CD4-positive, alpha-beta T cell treated with Interleukin-4 for 4 hours (primary cell): ENCODE measurements around the gene CTNNA2.

ENCODE experiments used
- DNase-seq: peaks from one replicate; pipeline ENCODE4 v3.0.0-alpha.2; 2020

Gene CTNNA2

DNA sequence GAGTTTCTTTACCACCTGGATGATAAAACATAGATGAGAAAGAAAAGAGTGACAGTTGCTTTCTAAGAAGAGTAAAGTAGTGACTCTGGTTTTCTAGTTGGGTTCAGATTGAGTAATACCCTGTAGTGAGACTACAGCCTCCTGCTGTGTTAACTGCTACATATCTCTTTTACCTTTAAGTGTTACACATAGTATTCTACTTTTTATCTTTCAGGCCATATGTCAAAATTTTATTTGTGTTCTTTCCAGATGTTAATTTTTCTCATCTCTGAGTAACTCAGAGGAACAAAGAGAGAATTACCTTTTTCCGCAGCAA, 348.2 kb downstream of the CTNNA2 start:
- DNase-seq: no peak

DNA sequence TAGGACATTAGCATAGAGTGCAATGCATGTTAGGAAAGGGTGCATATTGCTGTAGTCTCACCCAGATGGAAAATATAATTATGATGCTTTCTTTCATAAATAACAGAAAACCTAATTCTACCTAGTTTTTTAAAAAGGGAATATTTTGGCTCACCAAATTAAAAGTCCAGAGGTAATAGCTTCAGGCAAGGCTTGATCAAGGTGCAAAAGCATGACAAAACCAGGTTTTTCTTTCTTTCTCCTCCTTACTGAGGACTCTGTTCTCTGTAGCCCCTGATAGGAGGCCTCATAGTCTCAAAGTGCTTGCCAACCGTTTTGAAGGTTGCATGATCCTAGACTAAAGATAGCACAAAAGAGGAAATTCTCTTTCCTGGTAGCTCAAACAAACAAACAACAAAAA, 349.9 kb downstream of the CTNNA2 start:
- DNase-seq: no peak

DNA sequence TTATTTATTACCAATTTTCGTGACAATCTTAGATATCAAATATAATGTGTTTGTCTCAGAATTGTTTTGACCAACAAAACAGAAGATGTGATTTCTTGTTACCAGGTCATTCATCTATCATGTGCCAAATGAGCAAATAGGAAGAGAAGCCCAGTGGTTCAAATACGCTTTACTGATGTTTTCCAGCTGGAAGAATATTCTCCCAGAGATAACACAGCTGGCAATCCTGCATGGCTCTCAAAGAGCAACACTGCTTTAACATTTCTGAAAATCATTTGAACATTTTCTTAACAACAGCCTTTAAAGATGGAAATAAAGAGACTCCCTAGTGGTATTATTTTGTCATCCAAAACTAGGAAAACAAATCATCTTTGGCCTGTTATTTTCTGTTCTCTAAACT, 359.8 kb downstream of the CTNNA2 start:
- no peak for DNase-seq

DNA sequence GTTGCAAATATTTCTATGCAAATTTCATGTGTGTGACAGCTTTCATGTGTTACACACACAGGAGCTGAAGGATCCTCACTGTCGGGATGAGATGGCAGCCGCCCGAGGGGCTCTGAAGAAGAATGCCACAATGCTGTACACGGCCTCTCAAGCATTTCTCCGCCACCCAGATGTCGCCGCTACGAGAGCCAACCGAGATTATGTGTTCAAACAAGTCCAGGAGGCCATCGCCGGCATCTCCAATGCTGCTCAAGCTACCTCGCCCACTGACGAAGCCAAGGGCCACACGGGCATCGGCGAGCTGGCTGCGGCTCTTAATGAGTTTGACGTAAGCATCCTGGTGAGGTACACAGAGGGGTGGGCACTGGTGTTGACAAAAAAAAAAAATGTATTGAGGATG, 361.2 kb downstream of the CTNNA2 start:
- no peak for DNase-seq

DNA sequence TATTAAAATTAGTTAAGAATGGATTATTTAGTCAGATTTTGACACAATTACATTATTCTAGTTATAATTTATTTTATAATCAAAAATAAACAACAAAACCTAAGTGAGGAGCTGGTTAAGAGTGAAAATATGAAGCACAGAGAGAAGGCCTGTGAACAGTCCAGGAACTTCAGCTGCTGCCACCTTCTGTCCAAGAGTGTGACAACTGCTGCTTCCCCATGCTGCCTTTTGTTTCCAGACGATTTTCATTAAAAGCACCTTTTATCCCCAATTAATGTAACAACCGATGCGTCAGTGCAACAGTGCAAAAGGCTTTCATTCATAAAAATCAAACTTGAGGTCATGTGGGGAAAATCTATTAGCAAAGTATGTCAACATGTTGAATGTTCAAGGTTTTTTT, 363.6 kb downstream of the CTNNA2 start:
- no peak for DNase-seq

DNA sequence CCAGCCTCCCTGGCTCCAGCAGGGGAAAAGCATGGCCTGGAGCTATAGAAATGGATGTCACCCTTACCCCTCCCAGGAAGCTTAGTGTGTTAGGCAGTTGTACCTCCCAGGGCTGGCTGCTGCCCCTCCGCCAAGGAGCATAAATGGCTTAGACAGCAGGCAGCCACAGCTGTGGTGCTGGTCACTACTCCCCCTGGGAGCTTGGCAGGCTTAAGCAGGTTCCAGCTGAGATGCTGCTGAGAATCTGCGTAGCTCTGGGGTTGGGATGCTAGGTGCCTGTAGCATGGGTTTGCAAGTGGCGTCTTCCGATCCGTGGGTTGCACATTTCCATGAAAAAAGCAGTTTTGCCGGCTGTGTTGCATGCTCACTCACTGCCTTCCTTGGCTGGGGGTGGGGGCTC, 369.7 kb downstream of the CTNNA2 start:
- DNase-seq: no peak

DNA sequence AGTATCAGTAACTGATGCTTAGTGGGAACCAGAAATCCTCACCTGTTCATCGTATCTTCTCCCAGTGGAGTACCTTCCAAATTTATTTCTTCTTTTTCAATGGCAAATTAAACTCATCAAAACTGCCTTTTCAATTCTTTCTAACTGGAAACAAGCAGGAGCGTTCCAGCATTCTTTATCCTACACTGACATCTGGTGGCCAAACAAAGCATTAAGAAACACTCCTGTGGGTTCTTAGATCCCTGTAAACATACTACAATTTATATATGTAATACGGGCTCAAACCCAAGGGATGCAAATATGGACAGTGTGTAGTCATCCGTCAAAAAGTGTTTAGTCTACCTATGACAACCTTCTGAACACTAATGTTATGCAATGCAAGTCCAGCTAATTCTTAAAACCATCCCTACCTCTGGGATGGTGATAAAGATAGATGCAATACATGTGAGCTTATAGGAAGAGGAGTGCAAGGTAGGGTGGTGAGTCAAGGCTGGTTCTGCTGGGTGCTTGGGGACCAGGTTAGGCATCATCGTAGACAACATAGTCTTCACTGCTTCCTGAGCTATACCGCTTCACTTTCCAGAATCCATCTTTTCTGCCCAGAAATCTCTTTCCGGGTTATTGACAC, 375.0 kb downstream of the CTNNA2 start:
- DNase-seq: no peak

DNA sequence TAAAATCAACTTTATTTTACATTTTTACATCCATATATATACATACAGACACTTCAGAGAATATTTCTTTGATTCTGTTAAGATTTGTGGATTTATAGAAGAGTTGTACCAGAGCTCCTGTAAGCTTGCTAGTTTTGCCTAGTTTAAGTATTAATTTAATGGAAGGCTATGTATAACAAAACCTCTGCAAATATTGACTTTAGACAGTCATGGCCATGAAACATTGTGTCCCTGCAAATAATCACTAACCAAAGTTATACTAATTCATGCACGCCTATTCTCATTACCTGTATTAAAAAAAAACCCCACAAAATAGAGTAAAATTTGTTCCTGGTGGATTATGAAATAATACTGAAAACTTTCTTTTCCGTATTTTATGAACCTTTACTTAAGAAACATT, 379.3 kb downstream of the CTNNA2 start:
- DNase-seq: no peak

DNA sequence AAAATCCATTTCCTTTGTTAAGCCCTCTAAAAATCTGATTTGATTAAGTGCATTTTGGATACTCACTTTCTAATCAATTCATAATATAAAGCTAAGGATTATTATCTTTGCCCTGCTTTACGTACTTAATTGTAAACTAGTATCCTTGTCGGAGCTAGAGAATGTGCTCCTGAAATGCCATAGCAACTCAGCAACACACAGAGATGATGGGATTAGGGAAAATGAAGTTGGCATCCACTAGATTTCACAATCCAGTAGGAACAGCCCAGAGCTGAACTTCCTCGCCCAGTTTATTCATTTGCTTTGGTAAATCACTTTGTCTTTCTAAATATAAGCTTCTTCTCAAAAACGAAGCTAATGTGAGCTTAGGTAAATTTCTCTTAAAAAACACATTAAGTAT, 386.3 kb downstream of the CTNNA2 start:
- no peak for DNase-seq

- DNase-seq: no peak
Observed at GRCh38 chr2:79901161-79901560, 388.3 kb downstream of the CTNNA2 start.

DNA sequence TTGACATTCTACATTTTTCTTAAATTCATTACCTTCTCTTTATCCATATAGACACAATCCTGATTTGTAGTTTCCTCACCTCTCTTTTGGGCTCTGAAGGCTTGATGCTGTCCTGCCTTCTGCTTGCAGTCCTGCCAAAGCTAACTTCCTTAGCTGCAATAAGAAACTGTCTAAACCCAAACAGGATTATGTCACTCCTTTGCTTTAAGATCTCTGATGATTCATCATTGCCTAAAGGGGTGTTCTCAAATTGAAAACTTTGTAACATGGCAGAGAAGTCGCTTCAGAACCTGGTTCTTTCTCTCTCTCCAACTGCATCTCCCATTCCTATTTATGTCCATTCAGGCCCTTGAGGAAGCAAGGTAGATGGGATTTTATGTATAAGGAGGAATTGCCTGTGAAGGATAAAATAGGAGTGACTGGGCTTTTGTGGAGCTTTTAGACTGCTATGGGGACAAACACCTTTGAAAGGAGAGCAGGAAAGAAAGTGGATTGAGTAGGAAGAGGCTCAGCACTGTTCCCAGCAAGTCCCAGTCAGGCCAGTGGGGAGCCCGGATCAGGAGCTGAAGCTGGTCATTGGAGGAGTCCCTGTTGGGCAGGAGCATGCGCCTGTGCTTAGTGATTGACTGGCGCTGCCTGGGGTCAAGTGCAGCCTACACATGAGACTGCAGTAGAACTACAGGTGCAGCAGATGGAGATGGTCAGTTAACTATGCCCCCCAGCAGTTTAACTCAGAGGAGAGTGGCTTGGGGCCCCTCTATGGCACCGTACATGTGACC, 390.6 kb downstream of the CTNNA2 start:
- DNase-seq: no peak

GRCh38 chr2:79906139-79906890, 393.5 kb downstream of the CTNNA2 start:
- no peak for DNase-seq

DNA sequence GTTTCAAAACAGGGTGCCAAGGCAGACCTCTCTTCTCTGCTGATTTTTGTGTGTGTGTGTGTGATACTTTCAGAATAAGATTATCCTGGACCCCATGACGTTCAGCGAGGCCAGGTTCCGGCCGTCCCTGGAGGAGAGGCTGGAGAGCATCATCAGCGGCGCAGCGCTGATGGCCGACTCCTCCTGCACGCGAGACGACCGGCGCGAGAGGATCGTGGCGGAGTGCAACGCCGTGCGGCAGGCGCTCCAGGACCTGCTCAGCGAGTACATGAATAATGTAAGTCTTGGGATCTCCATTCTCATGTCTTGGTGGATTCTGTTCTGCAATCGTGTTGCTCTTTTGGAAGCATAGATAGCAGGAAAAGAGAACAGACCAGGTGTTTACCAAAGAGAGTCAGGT, 396.7 kb downstream of the CTNNA2 start:
- no peak for DNase-seq

DNA sequence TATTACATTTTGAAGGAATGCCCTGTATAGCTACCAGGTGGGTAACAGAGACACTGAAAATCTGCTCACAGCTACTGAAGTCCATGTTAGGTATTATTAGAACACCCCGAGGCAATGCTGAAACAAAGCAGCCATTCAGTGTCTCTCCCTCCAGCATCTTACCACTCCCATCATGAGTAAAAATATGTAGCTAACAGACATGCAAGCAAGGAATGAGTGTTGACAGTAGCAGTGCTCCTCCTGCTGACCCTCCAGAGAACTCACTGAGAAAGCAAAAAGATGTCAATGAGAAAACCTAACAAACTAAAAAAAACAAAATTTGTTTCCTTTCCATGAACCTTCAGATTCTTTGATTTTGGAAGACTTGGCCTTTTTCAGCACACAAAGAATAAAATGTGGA, 397.8 kb downstream of the CTNNA2 start:
- DNase-seq: no peak

DNA sequence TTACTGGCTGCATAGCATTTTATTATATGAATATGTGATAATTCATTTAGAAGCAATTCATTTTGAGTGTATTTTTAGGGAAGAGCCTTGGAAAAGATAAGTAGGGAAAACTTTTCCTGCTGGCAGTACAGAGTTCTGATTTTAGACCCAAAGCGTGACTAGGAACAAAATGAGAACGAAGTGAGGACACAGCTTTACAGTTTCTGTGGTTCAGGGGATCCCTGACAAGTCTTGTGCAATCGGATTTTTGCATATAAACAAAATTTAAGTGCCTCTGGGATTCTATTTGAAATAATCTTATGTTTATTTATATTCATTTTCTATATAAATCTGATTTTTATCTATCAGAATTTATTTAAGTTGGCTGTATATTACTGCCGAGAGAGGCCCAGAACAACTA, 402.6 kb downstream of the CTNNA2 start:
- DNase-seq: no peak

GRCh38 chr2:79916285-79916684, 403.4 kb downstream of the CTNNA2 start:
- no peak for DNase-seq

GRCh38 chr2:79920512-79921076, 407.7 kb downstream of the CTNNA2 start:
- DNase-seq: no peak

DNA sequence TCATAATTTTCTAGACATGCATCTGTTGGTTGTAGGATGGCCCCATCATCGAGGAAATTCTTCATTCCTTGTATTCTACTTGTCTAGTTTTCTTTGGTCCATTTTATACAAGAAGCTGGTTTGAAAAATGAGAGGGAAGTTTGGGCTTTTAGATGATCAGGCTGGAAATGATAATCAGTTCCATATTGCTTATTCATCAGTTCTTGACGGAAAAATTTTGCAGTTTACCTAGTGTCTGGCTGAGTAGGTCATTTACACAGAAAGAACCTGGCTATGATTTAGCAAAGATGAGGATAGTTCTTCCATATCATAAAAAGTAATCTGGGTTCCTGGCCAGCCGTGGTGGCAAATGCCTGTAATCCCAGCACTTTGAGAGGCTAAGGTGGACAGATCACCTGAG, 416.8 kb downstream of the CTNNA2 start:
- DNase-seq: no peak

DNA sequence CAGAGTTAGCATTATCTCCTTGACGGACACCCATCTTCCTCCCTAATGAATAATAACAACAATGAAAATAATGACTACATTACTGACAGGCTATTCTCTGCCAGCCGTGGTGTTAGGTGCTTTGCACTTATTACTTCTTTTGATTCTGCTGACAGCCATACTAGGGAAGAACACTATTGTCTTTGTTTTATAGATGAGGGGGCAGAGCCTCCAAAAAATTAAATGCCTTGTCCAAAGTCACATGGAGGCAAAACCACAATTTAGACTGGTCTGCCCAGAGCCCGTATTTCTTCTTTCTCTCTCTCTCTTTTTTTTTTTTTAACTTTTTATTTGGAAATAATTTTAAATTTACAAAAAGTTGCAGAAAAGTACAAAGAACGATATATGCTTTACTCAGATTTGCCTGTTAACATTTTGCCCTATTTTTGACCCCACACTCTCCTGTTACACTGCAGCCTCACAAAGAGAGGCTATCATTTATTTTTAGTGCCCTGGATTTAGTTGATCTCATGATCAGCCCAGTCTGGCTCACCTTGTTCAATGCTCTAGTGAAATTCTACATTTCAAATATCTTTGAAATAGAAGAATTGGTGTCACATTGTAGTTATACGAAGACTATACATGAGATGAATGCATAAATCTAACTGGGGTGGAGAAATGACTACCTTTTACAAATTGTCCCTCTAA, 422.3 kb downstream of the CTNNA2 start:
- no peak for DNase-seq

DNA sequence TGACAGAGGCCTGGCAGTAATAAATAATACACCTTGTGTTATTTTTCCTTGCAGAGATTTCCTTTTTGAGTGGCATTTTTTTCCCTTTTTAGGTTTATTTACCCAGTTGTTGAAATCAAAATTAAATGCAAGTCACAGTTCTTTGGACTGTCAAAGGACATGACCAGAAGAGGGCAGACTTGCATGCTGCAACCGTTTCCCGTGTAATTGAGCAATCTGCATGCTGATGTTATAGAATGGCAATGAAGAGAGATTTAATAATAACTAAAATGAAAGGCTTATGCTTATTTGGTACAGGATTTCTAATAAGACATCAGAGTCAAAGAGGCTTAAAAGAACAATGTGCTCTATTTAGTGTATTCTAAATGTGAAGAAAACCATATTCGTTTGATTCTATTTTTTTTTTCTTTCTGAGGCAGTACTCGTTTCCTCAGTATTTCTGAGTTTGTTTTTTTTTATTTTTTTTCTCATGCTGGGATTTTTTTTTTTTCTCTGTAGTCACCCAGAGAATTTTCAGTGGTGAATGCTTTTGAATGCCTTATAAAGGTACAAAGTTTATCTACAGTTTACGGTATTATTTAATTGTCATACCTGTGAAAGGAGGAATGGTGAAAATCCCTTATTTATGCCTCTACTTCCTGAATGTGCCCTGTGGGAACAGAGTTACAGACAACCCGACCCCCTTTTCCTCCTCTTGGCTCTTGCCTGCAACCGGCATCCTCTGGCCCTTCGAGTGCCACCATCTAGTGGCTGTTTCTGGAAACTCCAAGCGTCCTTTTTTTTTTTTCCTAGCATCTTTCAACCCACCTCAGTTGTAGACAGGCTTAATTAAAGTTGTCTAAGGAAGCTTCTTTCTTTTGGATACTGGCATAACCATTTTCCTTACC, 423.2 kb downstream of the CTNNA2 start:
- DNase-seq: no peak

GRCh38 chr2:79936715-79937114, 423.9 kb downstream of the CTNNA2 start:
- DNase-seq: no peak

DNA sequence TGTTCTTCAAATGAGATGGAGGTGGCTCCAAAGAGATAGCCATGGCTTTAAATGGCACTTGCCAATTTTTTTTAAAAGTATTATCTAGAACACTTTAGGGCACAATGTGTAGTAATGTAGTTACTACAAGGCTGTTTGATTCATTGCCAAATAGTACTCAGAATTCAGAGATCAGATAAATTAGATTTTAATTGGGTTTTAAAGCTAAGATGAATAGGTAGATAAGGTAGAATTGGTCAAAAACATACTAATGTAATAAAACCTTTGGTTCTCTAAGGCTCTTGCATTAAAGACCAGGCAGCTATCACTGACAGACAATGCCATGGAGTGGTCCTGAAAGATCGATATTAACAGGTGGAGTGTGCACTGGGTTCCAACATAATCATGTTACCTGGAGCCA, 425.8 kb downstream of the CTNNA2 start:
- no peak for DNase-seq
